Calu3 (cell line): ENCODE measurements around the gene TRIP10. TPM values are rescaled to one million over a fixed set of nuclear protein-coding genes. Genes with fewer than 3 reads are reported as not detected.

Experiments used
- BruUV-seq: library from RNA; stranded (reverse); fragments of 400-500 nt; replicated peaks from 2 replicates; lab custom pipeline; 2021; lab: Mats Ljungman, UMichigan
- CTCF ChIA-PET: fragments of 300-600 bp; sonication (Branson Sonifier 250); formaldehyde crosslinking; loops from one replicate; lab custom pipeline; 2022; ENCODE audit warnings: antibody characterized with exemption; lab: Charles Lee
- DNase-seq: peaks from one replicate; pipeline ENCODE4 v3.0.0; 2022
- H3K27ac Mint-ChIP-seq: one replicate; pipeline ENCODE4 v1.8.0; 2022; ENCODE audit warnings: mixed read lengths; ENCODE audit not compliant: unreplicated experiment
- H3K27me3 Mint-ChIP-seq: one replicate; pipeline ENCODE4 v1.8.0; 2022; ENCODE audit warnings: mixed read lengths; ENCODE audit not compliant: unreplicated experiment
- H3K36me3 Mint-ChIP-seq: one replicate; pipeline ENCODE4 v1.8.0; 2022; ENCODE audit warnings: mild to moderate bottlenecking, moderate library complexity, mixed read lengths; ENCODE audit not compliant: insufficient read depth, unreplicated experiment
- H3K4me1 Mint-ChIP-seq: one replicate; pipeline ENCODE4 v1.8.0; 2022; ENCODE audit warnings: mild to moderate bottlenecking, low read depth, mixed read lengths; ENCODE audit not compliant: unreplicated experiment
- H3K4me3 Mint-ChIP-seq: one replicate; pipeline ENCODE4 v1.8.0; 2022; ENCODE audit warnings: mild to moderate bottlenecking, low read depth, moderate library complexity, mixed read lengths; ENCODE audit not compliant: unreplicated experiment
- H3K9me3 Mint-ChIP-seq: one replicate; pipeline ENCODE4 v1.8.0; 2022; ENCODE audit warnings: low read depth, mixed read lengths; ENCODE audit not compliant: unreplicated experiment
- intact Hi-C: fragments of 100-400 bp; cut with micrococcal nuclease; formaldehyde crosslinking; loops from one replicate; pipeline ENCODE4 v1.10.0; 2022; ENCODE audit not compliant: unreplicated experiment
- total RNA-seq: library from RNA; stranded (reverse); gene quantifications from 2 replicates; pipeline ENCODE4 v1.2.3, GENCODE V29; 2022
- TF ChIP-seq, protein P1 (sequence below): fragments of 200-600 bp; IDR thresholded peaks from one replicate; pipeline ENCODE4 v1.8.0; 2022; ENCODE audit warnings: antibody characterized with exemption; ENCODE audit not compliant: unreplicated experiment

Gene TRIP10
- total RNA-seq, 1 experiment from 2014 or later, result 95.8 TPM

- Mint-ChIP-seq H3K4me3 (peak overlapping the region; percentile 88), H3K27me3 (no peaks in the 10 kb centered on the region), H3K9me3 (no peaks in the 10 kb centered on the region), H3K4me1 (peaks cover 21% of the 10 kb centered on the region), H3K27ac (peak overlapping the region; percentile 97), H3K36me3 (peaks cover 73% of the 10 kb centered on the region)
- DNase-seq, result peak; percentile 80
- TF ChIP-seq, protein P1, sequence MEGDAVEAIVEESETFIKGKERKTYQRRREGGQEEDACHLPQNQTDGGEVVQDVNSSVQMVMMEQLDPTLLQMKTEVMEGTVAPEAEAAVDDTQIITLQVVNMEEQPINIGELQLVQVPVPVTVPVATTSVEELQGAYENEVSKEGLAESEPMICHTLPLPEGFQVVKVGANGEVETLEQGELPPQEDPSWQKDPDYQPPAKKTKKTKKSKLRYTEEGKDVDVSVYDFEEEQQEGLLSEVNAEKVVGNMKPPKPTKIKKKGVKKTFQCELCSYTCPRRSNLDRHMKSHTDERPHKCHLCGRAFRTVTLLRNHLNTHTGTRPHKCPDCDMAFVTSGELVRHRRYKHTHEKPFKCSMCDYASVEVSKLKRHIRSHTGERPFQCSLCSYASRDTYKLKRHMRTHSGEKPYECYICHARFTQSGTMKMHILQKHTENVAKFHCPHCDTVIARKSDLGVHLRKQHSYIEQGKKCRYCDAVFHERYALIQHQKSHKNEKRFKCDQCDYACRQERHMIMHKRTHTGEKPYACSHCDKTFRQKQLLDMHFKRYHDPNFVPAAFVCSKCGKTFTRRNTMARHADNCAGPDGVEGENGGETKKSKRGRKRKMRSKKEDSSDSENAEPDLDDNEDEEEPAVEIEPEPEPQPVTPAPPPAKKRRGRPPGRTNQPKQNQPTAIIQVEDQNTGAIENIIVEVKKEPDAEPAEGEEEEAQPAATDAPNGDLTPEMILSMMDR, result peak; percentile 60
- CTCF ChIA-PET, result interaction anchor here (0.5 to 2.3 kb wide), 10 partner anchors 28 to 486 kb away, joined by 3 to 46 read pairs (median 4); partner anchors contain the start of gene SH2D3A
- intact Hi-C loops, result loop anchor here (1.0 to 10.0 kb wide), 3 partner anchors 67 to 223 kb away; no protein-coding TSS in a partner anchor
- no TSS peak for BruUV-seq
Measured at GRCh38 chr19:6737873-6738786, 1.4 kb upstream of the TRIP10 start.

DNA sequence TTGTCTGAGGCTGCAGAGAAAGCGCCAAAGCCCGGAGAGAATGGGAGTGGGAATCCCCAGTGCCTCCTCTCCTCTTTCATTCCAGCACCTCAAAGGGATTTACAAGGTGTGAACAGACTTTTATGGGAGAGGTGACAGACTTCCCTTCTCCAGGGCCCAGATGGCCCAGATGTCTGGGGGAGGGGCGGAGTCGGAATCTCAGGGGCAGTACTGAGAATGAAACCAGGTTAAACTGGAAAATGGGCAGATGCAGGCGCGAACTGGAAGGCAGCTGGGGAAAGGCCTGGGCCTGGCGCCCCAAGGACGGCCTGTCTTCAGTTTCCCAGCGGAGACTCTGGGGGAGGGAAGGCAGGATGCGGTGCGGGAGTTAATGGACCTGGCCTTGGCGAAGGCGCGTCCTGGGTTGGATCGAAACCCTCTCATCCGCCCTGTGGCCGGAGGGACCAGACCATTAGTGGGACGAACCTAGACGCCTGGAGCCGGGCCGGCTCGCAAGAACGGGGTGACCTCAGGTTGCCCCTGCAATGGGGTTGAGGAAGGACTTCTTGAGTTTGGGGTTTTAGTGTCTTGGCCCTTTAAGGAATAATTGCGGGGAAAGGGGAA is 592 bp upstream of the TRIP10 start:
- CTCF ChIA-PET, result interaction anchor here (0.6 to 2.3 kb wide), 6 partner anchors 29 to 454 kb away, joined by 4 to 46 read pairs (median 6); partner anchors contain the start of gene SH2D3A
- H3K4me3 Mint-ChIP-seq, result peak overlapping the region; percentile 88
- peak overlapping the region; percentile 97 for H3K27ac Mint-ChIP-seq
- no TSS peak for BruUV-seq
- peaks cover 24% of the 10 kb centered on the region for H3K4me1 Mint-ChIP-seq
- intact Hi-C loops, result loop anchor here (1.0 to 10.0 kb wide), 3 partner anchors 66 to 224 kb away; no protein-coding TSS in a partner anchor
- peaks cover 80% of the 10 kb centered on the region for H3K36me3 Mint-ChIP-seq
- TF ChIP-seq, protein P1, result no peak
- no peak for DNase-seq
- H3K9me3 Mint-ChIP-seq, result no peaks in the 10 kb centered on the region
- no peaks in the 10 kb centered on the region for H3K27me3 Mint-ChIP-seq

- H3K9me3 Mint-ChIP-seq, result no peaks in the 10 kb centered on the region
- intact Hi-C loops, result loop anchor here (10.0 kb wide), 2 partner anchors 65 to 225 kb away; no protein-coding TSS in a partner anchor
- peak overlapping the region; percentile 72 for H3K27ac Mint-ChIP-seq
- H3K36me3 Mint-ChIP-seq, result peaks cover 91% of the 10 kb centered on the region
- DNase-seq, result peak; percentile 44
- TF ChIP-seq, protein P1, result no peak
- CTCF ChIA-PET, result interaction anchor here (0.5 kb wide), 1 partner anchor 35 kb away, joined by 4 read pairs; no protein-coding TSS in a partner anchor
- peak overlapping the region; percentile 88 for H3K4me3 Mint-ChIP-seq
- no TSS peak for BruUV-seq
- peaks cover 34% of the 10 kb centered on the region for H3K4me1 Mint-ChIP-seq
- no peaks in the 10 kb centered on the region for H3K27me3 Mint-ChIP-seq
Measured at GRCh38 chr19:6739883-6740588, 556 bp downstream of the TRIP10 start.
